Neural cell (in vitro differentiated cells): ENCODE results near the gene PTPRN2. TPM values are rescaled to one million over a fixed set of nuclear protein-coding genes. Genes with fewer than 3 reads are reported as not detected.

Experiments
- H2AFZ ChIP-seq: fragments of 200-600, 300-800 bp; sonication (generic), shearing (Covaris generic); 2 replicates; pipeline ENCODE4 v1.6.0; 2014; ENCODE audit warnings: low read depth, mild to moderate bottlenecking, antibody characterized with exemption, low read length, moderate library complexity
- H3F3A ChIP-seq: fragments of 200-600 bp; shearing (Covaris generic); 2 replicates; pipeline ENCODE4 v1.6.1; 2016; ENCODE audit warnings: mild to moderate bottlenecking, moderate library complexity, mixed read lengths, antibody characterized with exemption, low read length; ENCODE audit not compliant: insufficient read depth, poor library complexity, severe bottlenecking
- H3K27ac ChIP-seq: fragments of 200-600, 300-800 bp; sonication (generic), shearing (Covaris generic); 2 replicates; pipeline ENCODE4 v1.5.1; 2014; ENCODE audit warnings: mild to moderate bottlenecking, low read length, moderate library complexity
- H3K27me3 ChIP-seq: fragments of 300-800, 200-600 bp; sonication (generic), shearing (Covaris generic); 2 replicates; pipeline ENCODE4 v1.6.0; 2014; ENCODE audit warnings: mild to moderate bottlenecking, low read depth, low read length, moderate library complexity; ENCODE audit not compliant: insufficient read depth
- H3K36me3 ChIP-seq: fragments of 300-800, 200-600 bp; sonication (generic), shearing (Covaris generic); 2 replicates; pipeline ENCODE4 v1.5.1; 2014; ENCODE audit warnings: mild to moderate bottlenecking, antibody characterized with exemption, low read length, moderate library complexity; ENCODE audit not compliant: insufficient read depth
- H3K4me2 ChIP-seq: fragments of 300-800, 200-600 bp; sonication (generic), shearing (Covaris generic); 2 replicates; pipeline ENCODE4 v1.6.0; 2014; ENCODE audit warnings: mild to moderate bottlenecking, low read length
- H3K4me3 ChIP-seq: fragments of 300-800, 200-600 bp; sonication (generic), shearing (Covaris generic); 2 replicates; pipeline ENCODE4 v1.5.1; 2014; ENCODE audit warnings: mild to moderate bottlenecking, low read length, moderate library complexity
- H3K79me2 ChIP-seq: fragments of 200-600 bp; shearing (Covaris generic); replicated peaks from 2 replicates; pipeline ENCODE4 v1.6.0; 2014; ENCODE audit warnings: mild to moderate bottlenecking, low read length, moderate library complexity; ENCODE audit not compliant: insufficient read depth
- H3K9ac ChIP-seq: fragments of 300-800, 200-600 bp; sonication (generic), shearing (Covaris generic); 2 replicates; pipeline ENCODE4 v1.6.1; 2016; ENCODE audit warnings: mild to moderate bottlenecking, low read length, mixed read lengths
- H3K9me2 ChIP-seq: fragments of 200-600 bp; shearing (Covaris generic); 2 replicates; pipeline ENCODE4 v1.6.1; 2016; ENCODE audit warnings: mild to moderate bottlenecking, low read length, mixed read lengths; ENCODE audit not compliant: insufficient read depth
- H3K9me3 ChIP-seq: fragments of 200-600, 300-800 bp; sonication (generic), shearing (Covaris generic); 2 replicates; pipeline ENCODE4 v1.6.1; 2016; ENCODE audit warnings: mild to moderate bottlenecking, mixed run types, low read length, moderate library complexity, mixed read lengths
- H4K20me1 ChIP-seq: fragments of 200-600 bp; shearing (Covaris generic); 2 replicates; pipeline ENCODE4 v1.6.1; 2016; ENCODE audit warnings: mild to moderate bottlenecking, mixed run types; ENCODE audit not compliant: insufficient read depth
- CTCF ChIP-seq: fragments of 450-650 bp; IDR thresholded peaks from 2 replicates; pipeline ENCODE4 v1.5.1; 2014; ENCODE audit warnings: antibody characterized with exemption, mild to moderate bottlenecking, moderate library complexity; ENCODE audit not compliant: poor library complexity, severe bottlenecking
- EP300 ChIP-seq: fragments of 450-650 bp; conservative IDR thresholded peaks from 2 replicates; pipeline ENCODE4 v1.6.1; 2014; ENCODE audit warnings: antibody characterized with exemption, mild to moderate bottlenecking, moderate library complexity; ENCODE audit not compliant: poor library complexity, severe bottlenecking
- EZH2 ChIP-seq: fragments of 200-600, 300-800 bp; shearing (Covaris generic), sonication (generic); IDR thresholded peaks from 2 replicates; pipeline ENCODE4 v1.6.1; 2014; ENCODE audit warnings: antibody characterized with exemption, low read length, borderline replicate concordance, mild to moderate bottlenecking; ENCODE audit not compliant: insufficient read depth, poor library complexity, severe bottlenecking
- MXI1 ChIP-seq: fragments of 450-650 bp; conservative IDR thresholded peaks from 2 replicates; pipeline ENCODE4 v1.6.1; 2014; ENCODE audit warnings: antibody characterized with exemption, mild to moderate bottlenecking; ENCODE audit not compliant: poor library complexity, severe bottlenecking
- POLR2AphosphoS5 ChIP-seq: IDR thresholded peaks from 2 replicates; pipeline ENCODE4 v1.6.1; 2012
- RAD21 ChIP-seq: fragments of 450-650 bp; conservative IDR thresholded peaks from 2 replicates; pipeline ENCODE4 v1.6.1; 2014; ENCODE audit warnings: antibody characterized with exemption, mild to moderate bottlenecking, moderate library complexity
- REST ChIP-seq: IDR thresholded peaks from 2 replicates; pipeline ENCODE4 v1.6.1; 2012; ENCODE audit warnings: borderline replicate concordance
- SMC3 ChIP-seq: fragments of 450-650 bp; conservative IDR thresholded peaks from 2 replicates; pipeline ENCODE4 v1.6.1; 2014; ENCODE audit warnings: antibody characterized with exemption, mild to moderate bottlenecking, moderate library complexity; ENCODE audit not compliant: poor library complexity
- TAF1 ChIP-seq: IDR thresholded peaks from 2 replicates; pipeline ENCODE4 v1.6.1; 2012; ENCODE audit warnings: low read depth
- polyA plus RNA-seq: library from polyadenylated mRNA; depleted of rRNA; stranded (reverse); fragments of >200 nt; gene quantifications from 2 replicates; pipeline ENCODE4 v1.2.3, GENCODE V29; 2014

The PTPRN2 gene
- polyA plus RNA-seq, 1 donor from 2014 or later: 31.0 TPM

- H3K9ac ChIP-seq: no peak overlapping the region
- no peaks in the 10 kb centered on the region for H3K36me3 ChIP-seq
- H3K9me2 ChIP-seq: no peaks in the 10 kb centered on the region
- H3K4me2 ChIP-seq: no peak overlapping the region
- no peak overlapping the region for H3K27ac ChIP-seq
- H4K20me1 ChIP-seq: no peaks in the 10 kb centered on the region
- no peak overlapping the region for H2AFZ ChIP-seq
- peaks cover 5% of the 10 kb centered on the region for H3K9me3 ChIP-seq
- H3K27me3 ChIP-seq: no peaks in the 10 kb centered on the region
- no peak overlapping the region for H3K4me3 ChIP-seq
- H3F3A ChIP-seq: no peaks in the 10 kb centered on the region
- no peaks in the 10 kb centered on the region for H3K79me2 ChIP-seq
- TF ChIP-seq MXI1 (no peak), EZH2 (no peak), CTCF (no peak), POLR2AphosphoS5 (no peak), REST (no peak), TAF1 (no peak), SMC3 (no peak), RAD21 (no peak), EP300 (no peak)
Measured at GRCh38 chr7:157768198-157768597, 819.4 kb downstream of the PTPRN2 start.

GRCh38 chr7:157767506-157768197 lies 820.0 kb downstream of the PTPRN2 start:
- Histone ChIP-seq H3K4me2 (no peak overlapping the region), H3K9me2 (no peaks in the 10 kb centered on the region), H2AFZ (no peak overlapping the region), H3K27ac (no peak overlapping the region), H3K4me3 (no peak overlapping the region), H4K20me1 (no peaks in the 10 kb centered on the region), H3F3A (no peaks in the 10 kb centered on the region), H3K36me3 (no peaks in the 10 kb centered on the region), H3K27me3 (no peaks in the 10 kb centered on the region), H3K79me2 (no peaks in the 10 kb centered on the region), H3K9ac (no peak overlapping the region), H3K9me3 (peaks cover 5% of the 10 kb centered on the region)
- no peak for TF ChIP-seq SMC3
- no peak for TF ChIP-seq POLR2AphosphoS5
- TF ChIP-seq RAD21: no peak
- TF ChIP-seq CTCF: no peak
- no peak for TF ChIP-seq EP300
- TF ChIP-seq REST: no peak
- TF ChIP-seq MXI1: no peak
- no peak for TF ChIP-seq EZH2
- TF ChIP-seq TAF1: no peak
